Placental epithelial cell (primary cell): ENCODE data around the gene SLC45A3. TPM values are rescaled to one million over a fixed set of nuclear protein-coding genes. Genes with fewer than 3 reads are reported as not detected.

ENCODE experiments used
- small RNA-seq: library from RNA; depleted of rRNA; stranded (forward); fragments of <200 nt; gene quantifications from one replicate; pipeline ENCODE3, GENCODE V24; 2012
- total RNA-seq: library from RNA; depleted of rRNA; stranded (reverse); fragments of >200 nt; gene quantifications from 2 replicates; pipeline ENCODE4 v1.2.3, GENCODE V29; 2012

SLC45A3 gene
- total RNA-seq, result 0.65 TPM in 1 of 2 replicates, not detected in the other

GRCh38 chr1:205680073-205680851, at the start of gene SLC45A3:
Gene SLC45A3, minus strand, starts transcription at chr1:205680509. Its CDS starts 15,853 bp downstream, at chr1:205664656.

GRCh38 chr1:205631768-205632668, 48.3 kb downstream of the SLC45A3 start, which contains the start of gene ELK4:
Gene ELK4, minus strand, starts transcription at chr1:205632011. Its CDS starts 8,129 bp downstream, at chr1:205623882.

Small RNA genes lying within 50 kb of the gene (small RNA-seq; reads per million reads assigned to genes)
- gene RF00017, result not detected

Other genes with a start within 250 kb of the SLC45A3 start
- 2.5 and 9.0 TPM in 2 replicates for gene BLACAT1, start 224.5 kb downstream of the SLC45A3 start, total RNA-seq
- gene CDK18, start 175.8 kb downstream of the SLC45A3 start, total RNA-seq, result 13.0 and 13.8 TPM in 2 replicates
- 7.9 and 11.8 TPM in 2 replicates for gene ELK4, start 48.5 kb downstream of the SLC45A3 start, total RNA-seq
- gene NUCKS1, start 69.7 kb upstream of the SLC45A3 start, total RNA-seq, result 66.3 and 139 TPM in 2 replicates
- 4.0 and 6.7 TPM in 2 replicates for gene RAB29, start 95.0 kb upstream of the SLC45A3 start, total RNA-seq
- gene SLC41A1, start 132.7 kb upstream of the SLC45A3 start, total RNA-seq, result 9.4 and 15.5 TPM in 2 replicates
- gene PM20D1, start 169.6 kb upstream of the SLC45A3 start, total RNA-seq, result not detected in 2 replicates